WERI-Rb-1 (cell line): ENCODE measurements around the gene VGLL1.

Source experiments
- DNase-seq: peaks from one replicate; pipeline ENCODE4 v3.0.0-alpha.2; 2020
- H3K27ac ChIP-seq: fragments of 250-450 bp; sonication (Bioruptor Pico); 2 replicates; pipeline ENCODE4 v1.5.1; 2020; ENCODE audit warnings: mild to moderate bottlenecking, moderate library complexity
- H3K27me3 ChIP-seq: fragments of 250-450 bp; sonication (Bioruptor Pico); 2 replicates; pipeline ENCODE4 v1.5.1; 2021; ENCODE audit warnings: mild to moderate bottlenecking, low read depth, moderate library complexity; ENCODE audit not compliant: insufficient read depth, severe bottlenecking
- H3K36me3 ChIP-seq: fragments of 250-450 bp; sonication (Bioruptor Pico); 2 replicates; pipeline ENCODE4 v1.5.1; 2020; ENCODE audit warnings: mild to moderate bottlenecking, moderate library complexity
- H3K4me3 ChIP-seq: 2 replicates; pipeline ENCODE4 v1.5.1; 2011; ENCODE audit warnings: low read depth, mild to moderate bottlenecking, control low read depth, low read length
- H3K9me3 ChIP-seq: fragments of 250-450 bp; sonication (Bioruptor Pico); 2 replicates; pipeline ENCODE4 v1.5.1; 2021; ENCODE audit warnings: mild to moderate bottlenecking, moderate library complexity; ENCODE audit not compliant: severe bottlenecking
- TF ChIP-seq, protein P1 (sequence below): IDR thresholded peaks from 2 replicates; pipeline ENCODE4 v1.5.1; 2011; ENCODE audit warnings: low read depth, mild to moderate bottlenecking, control low read depth, inconsistent platforms, low read length

The VGLL1 gene

DNA sequence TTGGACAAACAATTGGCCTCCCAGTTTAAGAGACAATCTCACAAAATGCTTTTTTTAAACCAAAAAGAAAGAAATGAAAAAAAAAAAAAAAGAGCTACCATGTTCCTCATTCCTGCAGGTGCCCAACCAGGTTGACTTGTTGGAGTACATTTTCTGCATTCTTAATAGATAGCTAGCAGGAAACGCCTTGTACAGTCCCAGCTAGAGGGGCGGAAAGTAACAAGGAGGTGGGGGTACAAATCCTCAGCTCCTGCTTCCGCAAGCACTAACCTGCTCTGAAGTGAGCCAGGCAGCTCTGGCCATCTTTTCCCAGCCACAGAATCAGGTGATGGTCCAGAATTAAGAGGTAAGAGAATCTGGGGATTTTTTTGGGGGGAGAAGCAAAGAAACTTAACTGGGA is at the start of gene VGLL1:
Gene VGLL1, plus strand, starts transcription at position 265 of the 400 bp plus-strand sequence. CDS start 3,806 bp downstream, outside the sequence.
- TF ChIP-seq, protein P1, sequence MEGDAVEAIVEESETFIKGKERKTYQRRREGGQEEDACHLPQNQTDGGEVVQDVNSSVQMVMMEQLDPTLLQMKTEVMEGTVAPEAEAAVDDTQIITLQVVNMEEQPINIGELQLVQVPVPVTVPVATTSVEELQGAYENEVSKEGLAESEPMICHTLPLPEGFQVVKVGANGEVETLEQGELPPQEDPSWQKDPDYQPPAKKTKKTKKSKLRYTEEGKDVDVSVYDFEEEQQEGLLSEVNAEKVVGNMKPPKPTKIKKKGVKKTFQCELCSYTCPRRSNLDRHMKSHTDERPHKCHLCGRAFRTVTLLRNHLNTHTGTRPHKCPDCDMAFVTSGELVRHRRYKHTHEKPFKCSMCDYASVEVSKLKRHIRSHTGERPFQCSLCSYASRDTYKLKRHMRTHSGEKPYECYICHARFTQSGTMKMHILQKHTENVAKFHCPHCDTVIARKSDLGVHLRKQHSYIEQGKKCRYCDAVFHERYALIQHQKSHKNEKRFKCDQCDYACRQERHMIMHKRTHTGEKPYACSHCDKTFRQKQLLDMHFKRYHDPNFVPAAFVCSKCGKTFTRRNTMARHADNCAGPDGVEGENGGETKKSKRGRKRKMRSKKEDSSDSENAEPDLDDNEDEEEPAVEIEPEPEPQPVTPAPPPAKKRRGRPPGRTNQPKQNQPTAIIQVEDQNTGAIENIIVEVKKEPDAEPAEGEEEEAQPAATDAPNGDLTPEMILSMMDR, result no peak
- no peak within 1 kb of the TSS for H3K4me3 ChIP-seq
- no peak for DNase-seq
- H3K9me3 ChIP-seq, result no peaks in the 10 kb centered on the region
- H3K36me3 ChIP-seq, result no peaks in the 10 kb centered on the region
- peaks cover 56% of the 10 kb centered on the region for H3K27me3 ChIP-seq
- H3K27ac ChIP-seq, result no peak within 1 kb of the TSS

DNA sequence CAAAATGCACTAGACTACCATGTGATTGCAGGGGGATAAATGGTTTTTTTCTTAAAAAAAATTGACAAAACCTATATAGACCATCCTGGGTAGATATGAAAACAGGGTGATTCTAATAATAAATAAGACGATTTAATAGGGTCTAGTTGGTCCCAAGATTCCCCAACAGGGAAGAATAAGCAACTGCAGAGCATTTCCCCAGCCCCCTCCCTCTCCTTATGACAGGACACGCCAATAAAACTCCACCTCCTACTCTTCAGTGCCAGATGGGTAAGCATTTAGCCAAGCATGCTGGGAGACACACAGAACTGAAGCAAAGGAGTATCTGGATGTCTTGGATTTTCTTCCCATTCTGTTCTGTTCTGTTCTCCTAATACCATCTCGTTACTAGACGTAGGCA is 44.4 kb upstream of the VGLL1 start, which contains the start of gene BRS3:
Gene BRS3, plus strand, starts transcription at position 301 of the 400 bp plus-strand sequence. CDS start 168 bp downstream, outside the sequence.
- H3K27ac ChIP-seq, result no peak within 1 kb of the TSS
- H3K9me3 ChIP-seq, result no peaks in the 10 kb centered on the region
- no peak for DNase-seq
- peaks cover 64% of the 10 kb centered on the region for H3K27me3 ChIP-seq
- TF ChIP-seq, protein P1, result no peak
- H3K4me3 ChIP-seq, result no peak within 1 kb of the TSS
- no peaks in the 10 kb centered on the region for H3K36me3 ChIP-seq

DNA sequence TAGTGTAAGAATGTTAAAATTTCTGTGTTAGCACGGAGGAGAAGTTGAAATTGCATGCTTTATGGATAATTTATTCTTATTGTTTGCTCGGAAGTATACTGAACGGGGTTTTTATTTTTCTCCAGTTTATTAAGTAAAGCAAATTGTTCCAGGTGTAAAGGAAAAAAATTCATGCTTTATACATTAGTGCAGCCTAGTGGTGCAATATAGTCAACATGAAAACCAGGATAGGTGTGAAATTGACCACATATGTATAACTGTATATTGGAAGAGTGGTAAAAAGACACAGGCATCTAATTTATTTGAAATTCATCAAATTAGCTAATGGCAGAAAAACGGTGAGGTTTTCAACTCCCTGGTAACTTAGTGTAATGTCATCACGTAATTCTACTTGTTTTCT is 43.3 kb upstream of the VGLL1 start:
- Histone ChIP-seq H3K4me3 (no peak overlapping the region), H3K27ac (no peak overlapping the region), H3K27me3 (peaks cover 70% of the 10 kb centered on the region), H3K36me3 (no peaks in the 10 kb centered on the region), H3K9me3 (no peaks in the 10 kb centered on the region)
- TF ChIP-seq, protein P1, result no peak
- no peak for DNase-seq

- no peak overlapping the region for H3K4me3 ChIP-seq
- no peaks in the 10 kb centered on the region for H3K36me3 ChIP-seq
- DNase-seq, result no peak
- TF ChIP-seq, protein P1, result no peak
- H3K27me3 ChIP-seq, result peaks cover 71% of the 10 kb centered on the region
- no peaks in the 10 kb centered on the region for H3K9me3 ChIP-seq
- no peak overlapping the region for H3K27ac ChIP-seq
Measured at GRCh38 chrX:136491832-136492231, 40.2 kb upstream of the VGLL1 start.

- Histone ChIP-seq H3K36me3 (no peaks in the 10 kb centered on the region), H3K27ac (no peak overlapping the region), H3K4me3 (no peak overlapping the region), H3K9me3 (no peaks in the 10 kb centered on the region), H3K27me3 (peaks cover 62% of the 10 kb centered on the region)
- TF ChIP-seq, protein P1, result no peak
- DNase-seq, result no peak
Measured at GRCh38 chrX:136493011-136493410, 39.0 kb upstream of the VGLL1 start.

- TF ChIP-seq, protein P1, result no peak
- Histone ChIP-seq H3K9me3 (no peaks in the 10 kb centered on the region), H3K27ac (no peak overlapping the region), H3K4me3 (no peak overlapping the region), H3K36me3 (peaks cover 3% of the 10 kb centered on the region; the same call in 1 of the 2 replicates), H3K27me3 (peaks cover 42% of the 10 kb centered on the region)
- DNase-seq, result no peak
Measured at GRCh38 chrX:136495043-136495442, 37.0 kb upstream of the VGLL1 start.
